ENCODE results near the gene ASB3. TPM values are rescaled to one million over a fixed set of nuclear protein-coding genes. Genes with fewer than 3 reads are reported as not detected.
"Not testable (repeated sequence)": the region's sequence is repeated elsewhere in the genome, so short reads cannot be mapped to it uniquely, and the experiment has no call there.

The ASB3 gene
- total RNA-seq, 1 donor from 2014 or later = 26.9 TPM

GRCh38 chr2:53660886-53661285 is 125.9 kb downstream of the ASB3 start:
- intact Hi-C loops (cut with micrococcal nuclease) = no loop called here

GRCh38 chr2:53658474-53658873 is 128.3 kb downstream of the ASB3 start:
- intact Hi-C loops (cut with micrococcal nuclease) = not testable (repeated sequence)

GRCh38 chr2:53655256-53655655 is 131.5 kb downstream of the ASB3 start:
- intact Hi-C loops (cut with micrococcal nuclease) = no loop called here

GRCh38 chr2:53654396-53654795 is 132.4 kb downstream of the ASB3 start:
- intact Hi-C loops (cut with micrococcal nuclease) = no loop called here

GRCh38 chr2:53652131-53652530 is 134.6 kb downstream of the ASB3 start:
- intact Hi-C loops (cut with micrococcal nuclease) = no loop called here

GRCh38 chr2:53646788-53647187 is 140.0 kb downstream of the ASB3 start:
- intact Hi-C loops (cut with micrococcal nuclease) = no loop called here

- intact Hi-C loops (cut with micrococcal nuclease) = no loop called here
Observed at GRCh38 chr2:53641290-53641689, 145.5 kb downstream of the ASB3 start.

GRCh38 chr2:53640466-53640865 is 146.3 kb downstream of the ASB3 start:
- intact Hi-C loops (cut with micrococcal nuclease) = no loop called here

GRCh38 chr2:53636596-53636995 is 150.2 kb downstream of the ASB3 start:
- intact Hi-C loops (cut with micrococcal nuclease) = no loop called here

GRCh38 chr2:53636109-53636508 is 150.6 kb downstream of the ASB3 start:
- intact Hi-C loops (cut with micrococcal nuclease) = no loop called here

GRCh38 chr2:53635694-53636093 is 151.1 kb downstream of the ASB3 start:
- intact Hi-C loops (cut with micrococcal nuclease) = no loop called here

GRCh38 chr2:53633441-53633840 is 153.3 kb downstream of the ASB3 start:
- intact Hi-C loops (cut with micrococcal nuclease) = no loop called here

- intact Hi-C loops (cut with micrococcal nuclease) = no loop called here
Observed at GRCh38 chr2:53632714-53633113, 154.0 kb downstream of the ASB3 start.

- intact Hi-C loops (cut with micrococcal nuclease) = no loop called here
Observed at GRCh38 chr2:53632126-53632460, 154.7 kb downstream of the ASB3 start.

- intact Hi-C loops (cut with micrococcal nuclease) = no loop called here
Observed at GRCh38 chr2:53631313-53632125, 155.2 kb downstream of the ASB3 start.

GRCh38 chr2:53630026-53630606 is 156.6 kb downstream of the ASB3 start:
- intact Hi-C loops (cut with micrococcal nuclease) = no loop called here

- intact Hi-C loops (cut with micrococcal nuclease) = no loop called here
Observed at GRCh38 chr2:53629501-53629900, 157.3 kb downstream of the ASB3 start.

GRCh38 chr2:53629001-53629400 is 157.8 kb downstream of the ASB3 start:
- intact Hi-C loops (cut with micrococcal nuclease) = no loop called here

- intact Hi-C loops (cut with micrococcal nuclease) = no loop called here
Observed at GRCh38 chr2:53622141-53622540, 164.6 kb downstream of the ASB3 start.

GRCh38 chr2:53620981-53621380 is 165.8 kb downstream of the ASB3 start:
- intact Hi-C loops (cut with micrococcal nuclease) = no loop called here

Data from T-helper 1 cell treated with Interleukin-12 subunit alpha and Interleukin-12 subunit beta and Interleukin-4 antibody, amounts not matched to agents 30 ng/mL and 1 ng/mL, for 36 hours (primary cell).